B cell (primary cell): ENCODE data around the gene ZNF598.

Experiments used
- CTCF ChIP-seq: fragments of 200-600 bp; IDR thresholded peaks from one replicate; pipeline ENCODE4 v1.8.0; 2022; ENCODE audit warnings: antibody characterized with exemption, mild to moderate bottlenecking
- EZH2 ChIP-seq: IDR thresholded peaks from 2 replicates; pipeline ENCODE4 v1.6.1; 2012; ENCODE audit warnings: borderline replicate concordance, low read depth, mild to moderate bottlenecking, moderate library complexity, low read length; ENCODE audit not compliant: insufficient read depth, poor library complexity, severe bottlenecking

- no peak for TF ChIP-seq CTCF
- TF ChIP-seq EZH2: no peak
These were observed 15.6 kb upstream of the ZNF598 start for GRCh38 chr16:2025251-2025650.
